ENCODE measurements around the gene KCNIP4. TPM values are rescaled to one million over a fixed set of nuclear protein-coding genes. Genes with fewer than 3 reads are reported as not detected.

KCNIP4 gene
- total RNA-seq, 1 donor from 2014 or later, result 3.3 TPM

GRCh38 chr4:21571100-21571499 lies 377.5 kb downstream of the KCNIP4 start:
- no peak for DNase-seq (ENCODE audit: low spot score)

DNA sequence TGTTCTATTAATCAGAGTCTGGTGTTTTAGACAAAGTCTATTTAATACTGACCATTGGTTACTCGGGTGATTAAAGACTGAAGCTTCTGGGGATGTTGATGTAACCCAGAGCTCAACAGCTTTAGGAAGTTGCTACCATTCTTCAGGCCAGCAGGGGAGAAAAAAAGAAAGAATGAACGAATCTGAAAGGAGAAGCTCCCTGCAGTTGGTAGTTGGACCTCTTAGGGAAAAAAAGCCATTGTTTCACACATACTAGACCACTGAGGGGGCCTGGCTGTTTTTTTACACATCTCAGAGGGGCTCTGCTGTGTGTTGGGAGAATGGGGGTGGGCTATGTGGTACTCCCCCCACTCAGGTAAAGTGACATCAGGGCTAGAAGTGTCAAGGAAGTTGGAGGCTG lies 378.9 kb downstream of the KCNIP4 start:
- DNase-seq (ENCODE audit: low spot score), result no peak

- no peak for DNase-seq (ENCODE audit: low spot score)
These were observed 393.5 kb downstream of the KCNIP4 start for GRCh38 chr4:21555083-21555482.

DNA sequence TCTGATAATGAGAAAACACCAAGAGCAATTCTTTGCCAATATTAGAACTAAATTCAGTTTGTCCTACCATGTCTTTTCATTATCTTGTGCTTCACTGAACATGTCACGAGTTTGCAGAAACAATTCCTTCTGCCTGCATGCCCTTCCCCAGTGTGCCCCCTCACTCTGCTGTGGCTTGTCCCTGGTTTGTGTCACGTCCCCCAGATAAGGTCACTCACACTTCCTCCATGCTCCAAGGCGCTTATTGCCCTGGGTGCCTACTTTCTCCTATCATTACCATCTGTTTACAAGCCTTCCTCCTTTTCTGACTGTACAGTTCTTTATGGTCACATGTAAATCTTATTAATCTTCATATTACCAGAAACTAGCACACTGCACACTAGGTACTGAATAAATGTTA lies 394.1 kb downstream of the KCNIP4 start:
- no peak for DNase-seq (ENCODE audit: low spot score)

GRCh38 chr4:21554066-21554465 lies 394.5 kb downstream of the KCNIP4 start:
- DNase-seq (ENCODE audit: low spot score), result no peak

GRCh38 chr4:21552455-21552854 lies 396.1 kb downstream of the KCNIP4 start:
- no peak for DNase-seq (ENCODE audit: low spot score)

GRCh38 chr4:21544955-21545354 lies 403.6 kb downstream of the KCNIP4 start:
- no peak for DNase-seq (ENCODE audit: low spot score)

DNA sequence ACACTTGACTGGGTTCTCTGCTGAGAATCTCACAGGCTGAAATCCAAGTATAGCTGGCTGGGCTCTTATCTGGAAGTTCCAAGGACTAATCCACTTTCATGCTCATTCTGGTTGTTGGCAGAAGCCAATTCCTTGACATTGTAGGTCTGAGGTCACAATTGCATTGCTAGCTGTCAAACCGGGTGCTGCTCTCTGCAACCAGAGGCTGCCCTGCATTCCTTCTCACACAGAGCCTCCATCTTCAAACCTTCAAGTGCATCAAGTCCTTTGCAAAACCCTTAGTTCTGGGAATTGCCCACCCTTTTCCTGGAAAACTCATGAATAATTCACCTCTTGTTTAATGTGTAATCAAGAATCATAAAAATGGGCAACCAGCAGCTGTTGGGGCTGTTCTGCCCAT lies 404.2 kb downstream of the KCNIP4 start:
- no peak for DNase-seq (ENCODE audit: low spot score)

GRCh38 chr4:21543514-21543913 lies 405.1 kb downstream of the KCNIP4 start:
- no peak for DNase-seq (ENCODE audit: low spot score)

GRCh38 chr4:21535898-21536297 lies 412.7 kb downstream of the KCNIP4 start:
- DNase-seq (ENCODE audit: low spot score), result no peak

GRCh38 chr4:21531048-21531447 lies 417.5 kb downstream of the KCNIP4 start:
- no peak for DNase-seq (ENCODE audit: low spot score)

- DNase-seq (ENCODE audit: low spot score), result no peak
These were observed 419.4 kb downstream of the KCNIP4 start for GRCh38 chr4:21529214-21529613.

- DNase-seq (ENCODE audit: low spot score), result no peak
These were observed 426.3 kb downstream of the KCNIP4 start for GRCh38 chr4:21522296-21522695.

- no peak for DNase-seq (ENCODE audit: low spot score)
These were observed 431.3 kb downstream of the KCNIP4 start for GRCh38 chr4:21517126-21517859.

- no peak for DNase-seq (ENCODE audit: low spot score)
These were observed 434.4 kb downstream of the KCNIP4 start for GRCh38 chr4:21514022-21514694.

GRCh38 chr4:21512353-21512752 lies 436.2 kb downstream of the KCNIP4 start:
- DNase-seq (ENCODE audit: low spot score), result no peak

DNA sequence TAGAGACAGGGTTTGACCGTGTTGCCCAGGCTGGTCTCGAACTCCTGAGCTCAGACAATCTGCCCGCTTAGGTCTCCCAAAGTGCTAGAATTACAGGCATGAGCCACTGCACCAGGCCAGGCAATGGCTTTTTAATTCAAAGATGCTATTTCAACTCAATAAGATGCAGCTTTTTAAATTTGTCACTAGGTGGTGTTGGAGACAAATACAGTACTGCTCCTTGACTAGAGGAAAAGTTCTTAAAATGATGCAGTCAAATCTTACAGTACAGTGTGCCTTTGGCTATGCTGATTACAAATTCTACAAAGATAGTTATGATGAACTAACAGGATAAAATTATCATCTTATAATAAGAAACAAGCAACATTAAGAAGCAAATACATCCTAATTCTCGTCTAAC lies 441.1 kb downstream of the KCNIP4 start:
- no peak for DNase-seq (ENCODE audit: low spot score)

GRCh38 chr4:21490682-21491081 lies 457.9 kb downstream of the KCNIP4 start:
- no peak for DNase-seq (ENCODE audit: low spot score)

DNA sequence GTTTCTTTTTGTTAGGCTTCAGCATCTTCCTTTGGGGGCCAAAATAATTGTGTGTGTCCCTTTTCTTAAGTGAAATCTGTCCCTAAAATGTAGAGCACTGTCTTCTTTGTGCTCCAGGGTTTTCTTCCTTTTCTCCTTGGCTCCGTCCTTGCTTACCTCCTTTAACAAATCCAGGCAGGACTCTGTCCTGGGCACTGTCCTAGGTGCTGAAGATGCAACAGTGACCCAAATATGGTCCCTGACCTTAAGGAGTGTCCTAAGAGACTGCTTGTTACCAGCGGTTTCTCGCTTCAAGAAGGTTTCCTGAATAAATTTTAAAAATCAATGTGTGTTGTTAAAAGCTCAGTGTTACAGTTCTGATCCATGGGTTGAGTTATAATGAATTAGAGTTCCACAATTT lies 471.8 kb downstream of the KCNIP4 start:
- no peak for DNase-seq (ENCODE audit: low spot score)

DNA sequence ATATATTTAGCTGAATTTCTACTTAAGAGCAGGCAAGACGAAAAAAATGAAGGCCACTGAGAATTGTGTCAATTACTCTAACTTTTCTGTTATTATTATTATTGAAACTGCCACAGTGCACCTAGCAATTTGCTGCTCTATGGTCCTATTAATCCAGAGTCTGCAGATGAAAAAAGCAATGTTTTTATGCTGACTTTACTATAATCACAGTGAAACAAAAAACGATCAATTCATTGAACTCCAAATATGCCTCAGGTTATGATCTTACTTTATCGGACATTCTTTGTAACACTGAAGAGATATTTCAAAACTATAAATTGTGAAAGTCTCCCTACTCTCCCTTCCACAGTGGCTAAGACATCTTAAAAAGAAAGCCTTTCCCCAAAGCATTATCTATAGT lies 474.4 kb downstream of the KCNIP4 start:
- no peak for DNase-seq (ENCODE audit: low spot score)

- DNase-seq (ENCODE audit: low spot score), result no peak
These were observed 478.0 kb downstream of the KCNIP4 start for GRCh38 chr4:21470535-21470934.

- no peak for DNase-seq (ENCODE audit: low spot score)
These were observed 478.9 kb downstream of the KCNIP4 start for GRCh38 chr4:21469438-21470300.

GRCh38 chr4:21467551-21467950 lies 481.0 kb downstream of the KCNIP4 start:
- no peak for DNase-seq (ENCODE audit: low spot score)
